NT2/D1 (cell line): Measurements from ENCODE around the gene AFDN.

Experiments
- YY1 ChIP-seq: IDR thresholded peaks from 2 replicates; pipeline ENCODE4 v1.6.1; 2011; ENCODE audit not compliant: insufficient read length, insufficient read depth
- ZNF274 ChIP-seq: IDR thresholded peaks from 2 replicates; pipeline ENCODE4 v1.6.1; 2011; ENCODE audit warnings: mild to moderate bottlenecking, low read depth, low read length

DNA sequence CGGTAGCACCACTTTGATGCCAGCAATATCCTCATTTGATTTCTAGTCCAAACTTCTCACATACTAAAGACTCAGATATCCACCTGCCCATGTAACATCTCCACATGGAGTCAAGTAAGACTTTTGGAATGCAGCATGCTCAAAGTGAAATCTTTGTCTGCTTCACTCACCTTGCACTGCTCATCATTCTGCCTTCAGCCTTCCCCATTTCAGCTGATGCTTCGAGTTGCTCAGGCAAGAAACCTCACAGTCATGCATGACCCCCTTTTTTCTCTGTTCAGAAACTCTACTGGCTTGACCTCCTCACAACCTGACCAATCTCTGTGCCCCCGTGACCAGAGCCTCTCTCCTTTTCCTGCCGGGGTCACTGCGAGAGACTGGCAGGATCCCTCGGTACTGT lies 129.8 kb downstream of the AFDN start:
- TF ChIP-seq YY1 (no peak), ZNF274 (no peak)
